CD4-positive, alpha-beta T cell treated with Interleukin-2 at 100 ng/mL for 4 hours (primary cell): ENCODE results near the gene C6orf58.
"Not testable (repeated sequence)": the region's sequence is repeated elsewhere in the genome, so short reads cannot be mapped to it uniquely, and the experiment has no call there.

Experiments used
- DNase-seq: peaks from one replicate; pipeline ENCODE4 v3.0.0-alpha.2; 2020; ENCODE audit warnings: low spot score

Gene C6orf58

DNA sequence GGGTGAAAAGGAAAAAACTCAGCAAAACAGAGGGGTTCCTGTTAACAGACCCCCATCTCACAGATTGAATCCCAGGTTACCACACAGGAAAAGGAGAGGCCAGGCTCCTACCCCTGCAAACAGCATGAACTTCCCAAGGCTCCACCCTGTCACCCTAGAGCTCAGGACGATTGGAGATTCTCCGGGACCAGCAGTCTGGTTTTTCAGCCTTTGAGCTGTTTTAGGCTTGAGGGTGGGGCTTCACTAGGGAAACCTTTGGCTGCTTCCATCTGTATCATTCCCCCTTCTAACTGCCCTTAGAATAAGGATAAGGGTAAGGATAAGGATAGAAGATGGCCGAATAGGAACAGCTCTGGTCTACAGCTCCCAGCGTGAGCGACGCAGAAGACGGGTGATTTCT, 16.0 kb downstream of the C6orf58 start:
- no peak for DNase-seq

DNA sequence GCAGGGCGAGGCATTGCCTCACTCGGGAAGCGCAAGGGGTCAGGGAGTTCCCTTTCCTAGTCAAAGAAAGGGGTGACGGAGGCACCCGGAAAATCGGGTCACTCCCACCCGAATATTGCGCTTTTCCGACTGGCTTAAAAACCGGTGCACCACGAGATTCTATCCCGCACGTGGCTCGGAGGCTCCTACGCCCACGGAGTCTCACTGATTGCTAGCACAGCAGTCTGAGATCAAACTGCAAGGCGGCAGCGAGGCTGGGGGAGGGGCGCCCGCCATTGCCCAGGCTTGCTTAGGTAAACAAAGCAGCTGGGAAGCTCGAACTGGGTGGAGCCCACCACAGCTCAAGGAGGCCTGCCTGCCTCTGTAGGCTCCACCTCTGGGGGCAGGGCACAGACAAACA, 16.5 kb downstream of the C6orf58 start:
- DNase-seq: not testable (repeated sequence)

- no peak for DNase-seq
Observed at GRCh38 chr6:127606131-127606562, 29.2 kb downstream of the C6orf58 start.

- no peak for DNase-seq
Observed at GRCh38 chr6:127608554-127609270, 31.7 kb downstream of the C6orf58 start.

- DNase-seq: no peak
Observed at GRCh38 chr6:127618729-127619128, 41.8 kb downstream of the C6orf58 start.

DNA sequence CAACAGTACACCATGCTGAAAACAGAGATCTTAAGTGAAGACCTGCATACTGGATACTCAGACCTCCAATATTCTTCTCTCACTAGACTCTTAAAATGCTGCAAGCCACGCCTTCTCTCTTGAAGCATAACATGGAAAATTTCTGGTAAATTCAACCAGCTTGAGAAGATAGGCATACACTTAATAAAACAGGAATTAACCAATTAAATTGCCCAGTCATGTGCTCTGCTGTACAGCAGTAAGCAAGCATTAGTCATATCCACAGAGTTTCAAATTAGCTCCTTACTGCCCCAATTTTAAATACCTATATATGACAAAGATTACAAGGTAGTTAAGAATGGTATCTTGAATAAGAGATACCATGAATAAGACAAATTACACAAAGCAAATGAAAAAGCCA, 53.8 kb downstream of the C6orf58 start:
- no peak for DNase-seq

- DNase-seq: no peak
Observed at GRCh38 chr6:127634178-127634577, 57.2 kb downstream of the C6orf58 start.

GRCh38 chr6:127635091-127635490, 58.1 kb downstream of the C6orf58 start:
- no peak for DNase-seq

GRCh38 chr6:127637830-127638409, 60.9 kb downstream of the C6orf58 start:
- DNase-seq: no peak
